Measurements from ENCODE around the gene HSPBAP1.

DNA sequence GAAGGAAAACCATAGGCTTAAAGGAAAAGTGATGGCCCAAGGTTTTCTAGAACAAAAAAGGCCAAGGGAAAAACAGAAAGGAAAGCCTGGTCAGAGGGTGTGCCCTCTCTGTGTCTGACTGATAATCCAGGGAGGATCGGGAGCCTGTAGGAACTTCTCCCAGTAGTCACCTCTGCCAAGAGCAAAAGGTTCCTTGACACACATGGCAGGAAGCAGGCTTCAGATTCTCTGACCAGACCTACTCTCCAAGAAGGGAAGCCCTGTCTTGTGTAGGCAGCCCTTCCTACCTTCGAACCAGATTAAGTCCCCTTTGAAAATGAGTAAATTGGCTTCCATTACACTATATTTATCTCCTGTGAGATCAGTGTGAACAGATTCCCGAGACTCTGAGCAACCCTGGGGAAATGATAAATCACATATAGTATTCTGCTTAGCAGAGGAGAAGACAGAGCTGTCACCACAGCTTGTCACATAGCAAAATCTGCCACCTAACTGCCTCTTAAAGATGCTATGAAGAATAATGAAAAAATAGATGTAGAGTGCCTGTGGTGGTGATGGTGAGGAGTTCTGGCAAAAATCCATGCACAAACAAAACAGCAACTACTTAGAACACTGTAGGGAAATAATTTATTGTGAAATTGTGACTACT, 74.2 kb downstream of the HSPBAP1 start:
- TF ChIP-seq POLR2A (IDR thresholded peaks at IDR 0.05): no peak
- TF ChIP-seq, protein P1, sequence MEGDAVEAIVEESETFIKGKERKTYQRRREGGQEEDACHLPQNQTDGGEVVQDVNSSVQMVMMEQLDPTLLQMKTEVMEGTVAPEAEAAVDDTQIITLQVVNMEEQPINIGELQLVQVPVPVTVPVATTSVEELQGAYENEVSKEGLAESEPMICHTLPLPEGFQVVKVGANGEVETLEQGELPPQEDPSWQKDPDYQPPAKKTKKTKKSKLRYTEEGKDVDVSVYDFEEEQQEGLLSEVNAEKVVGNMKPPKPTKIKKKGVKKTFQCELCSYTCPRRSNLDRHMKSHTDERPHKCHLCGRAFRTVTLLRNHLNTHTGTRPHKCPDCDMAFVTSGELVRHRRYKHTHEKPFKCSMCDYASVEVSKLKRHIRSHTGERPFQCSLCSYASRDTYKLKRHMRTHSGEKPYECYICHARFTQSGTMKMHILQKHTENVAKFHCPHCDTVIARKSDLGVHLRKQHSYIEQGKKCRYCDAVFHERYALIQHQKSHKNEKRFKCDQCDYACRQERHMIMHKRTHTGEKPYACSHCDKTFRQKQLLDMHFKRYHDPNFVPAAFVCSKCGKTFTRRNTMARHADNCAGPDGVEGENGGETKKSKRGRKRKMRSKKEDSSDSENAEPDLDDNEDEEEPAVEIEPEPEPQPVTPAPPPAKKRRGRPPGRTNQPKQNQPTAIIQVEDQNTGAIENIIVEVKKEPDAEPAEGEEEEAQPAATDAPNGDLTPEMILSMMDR (IDR thresholded peaks at IDR 0.05): no peak
